Measurements from ENCODE around the gene SLC2A1.

SLC2A1 gene

DNA sequence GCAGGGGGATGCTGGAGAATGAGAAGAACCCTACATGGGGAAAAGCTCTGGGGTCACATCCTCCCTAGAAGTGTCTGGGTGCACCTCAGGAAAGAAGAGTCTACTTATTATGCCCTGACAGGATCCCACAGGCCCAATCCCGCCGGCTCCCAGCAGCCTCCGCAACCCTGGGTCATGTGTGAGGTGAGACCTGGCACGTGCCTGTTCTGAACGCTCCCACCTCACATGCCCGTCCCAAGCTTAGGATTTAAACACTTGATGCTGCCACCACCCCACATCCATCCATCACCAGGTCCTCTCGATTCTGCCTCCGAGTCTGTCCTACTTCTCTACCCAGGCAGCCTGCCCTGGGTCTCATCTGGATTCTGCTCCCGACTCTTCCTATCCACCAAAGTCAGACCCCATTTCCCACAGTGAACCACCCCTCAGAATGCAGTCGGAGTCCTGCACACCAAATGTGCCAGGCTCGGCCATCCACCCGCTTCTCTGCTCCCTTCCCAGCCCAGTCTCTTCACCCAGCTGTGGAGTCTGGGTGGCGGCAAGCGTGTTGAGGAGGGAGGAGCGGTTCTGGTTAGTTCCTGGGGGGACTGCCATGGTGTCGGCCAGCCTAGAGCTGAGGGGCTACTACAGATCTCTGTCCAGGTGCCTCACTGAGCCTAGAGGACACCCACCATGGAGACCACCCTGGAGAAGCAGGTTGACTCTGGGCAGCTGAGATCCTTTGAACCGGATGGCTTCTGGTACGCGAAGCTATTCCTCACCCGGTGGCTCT is 23.9 kb downstream of the SLC2A1 start:
- Mint-ChIP-seq H3K4me3 (no peak overlapping the region), H3K36me3 (ENCODE audit: low read depth) (peaks cover 61% of the 10 kb centered on the region), H3K27ac (peak overlapping the region; percentile 87), H3K27me3 (no peaks in the 10 kb centered on the region), H3K4me1 (peaks cover 99% of the 10 kb centered on the region), H3K9me3 (no peaks in the 10 kb centered on the region)
- no peak for DNase-seq
- ATAC-seq, result no peak

GRCh38 chr1:42933610-42934491 is 24.8 kb downstream of the SLC2A1 start:
- no peak for DNase-seq
- no peak for ATAC-seq
- peak overlapping the region; percentile 87 for H3K27ac Mint-ChIP-seq
- no peaks in the 10 kb centered on the region for H3K9me3 Mint-ChIP-seq
- peaks cover 97% of the 10 kb centered on the region for H3K4me1 Mint-ChIP-seq
- no peaks in the 10 kb centered on the region for H3K27me3 Mint-ChIP-seq
- H3K4me3 Mint-ChIP-seq, result peak overlapping the region; percentile 67
- H3K36me3 Mint-ChIP-seq (ENCODE audit: low read depth), result peaks cover 65% of the 10 kb centered on the region

- H3K36me3 Mint-ChIP-seq (ENCODE audit: low read depth), result peaks cover 64% of the 10 kb centered on the region
- H3K9me3 Mint-ChIP-seq, result no peaks in the 10 kb centered on the region
- peak overlapping the region; percentile 67 for H3K4me3 Mint-ChIP-seq
- DNase-seq (no peak), ATAC-seq (no peak)
- H3K4me1 Mint-ChIP-seq, result peaks cover 94% of the 10 kb centered on the region
- H3K27me3 Mint-ChIP-seq, result no peaks in the 10 kb centered on the region
- H3K27ac Mint-ChIP-seq, result peak overlapping the region; percentile 87
Observed at GRCh38 chr1:42933060-42933586, 25.5 kb downstream of the SLC2A1 start.

GRCh38 chr1:42932442-42932941 is 26.2 kb downstream of the SLC2A1 start:
- Mint-ChIP-seq H3K9me3 (no peaks in the 10 kb centered on the region), H3K36me3 (ENCODE audit: low read depth) (peaks cover 65% of the 10 kb centered on the region), H3K4me1 (peaks cover 93% of the 10 kb centered on the region), H3K4me3 (peak overlapping the region; percentile 67), H3K27me3 (no peaks in the 10 kb centered on the region), H3K27ac (peak overlapping the region; percentile 87)
- ATAC-seq, result no peak
- no peak for DNase-seq

DNA sequence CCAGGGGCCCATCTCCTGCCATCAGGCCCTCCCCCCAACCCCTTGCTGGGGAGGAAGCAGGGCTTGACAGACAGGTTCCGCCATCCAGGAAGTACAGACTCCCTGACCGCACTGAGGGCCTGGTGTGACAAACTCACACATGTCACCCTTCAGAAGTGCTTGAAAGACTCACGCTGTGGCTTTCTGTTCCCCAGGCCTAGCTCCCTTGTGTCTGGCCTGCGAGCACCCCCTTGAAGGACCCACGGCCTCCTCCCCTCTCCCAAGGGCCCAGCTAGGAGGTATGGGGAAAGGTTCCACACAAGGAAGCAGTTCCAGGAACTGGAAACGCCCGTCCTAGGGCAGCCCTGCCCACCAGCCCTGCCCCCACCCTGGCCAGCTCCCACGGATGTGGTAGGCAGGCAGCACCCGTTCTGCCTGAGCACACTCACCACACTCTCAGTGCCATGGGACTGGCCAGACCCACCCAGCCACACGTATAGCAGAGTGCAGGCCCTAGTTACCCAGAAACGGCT is 26.7 kb downstream of the SLC2A1 start:
- H3K27ac Mint-ChIP-seq, result peak overlapping the region; percentile 87
- peak; percentile 77 for DNase-seq
- peaks cover 92% of the 10 kb centered on the region for H3K4me1 Mint-ChIP-seq
- H3K27me3 Mint-ChIP-seq, result no peaks in the 10 kb centered on the region
- H3K9me3 Mint-ChIP-seq, result no peaks in the 10 kb centered on the region
- H3K36me3 Mint-ChIP-seq (ENCODE audit: low read depth), result peaks cover 65% of the 10 kb centered on the region
- peak; percentile 83 for ATAC-seq
- H3K4me3 Mint-ChIP-seq, result peak overlapping the region; percentile 67

GRCh38 chr1:42931108-42931539 is 27.5 kb downstream of the SLC2A1 start:
- Mint-ChIP-seq H3K4me1 (peaks cover 86% of the 10 kb centered on the region), H3K27ac (peak overlapping the region; percentile 87), H3K4me3 (peak overlapping the region; percentile 67), H3K9me3 (no peaks in the 10 kb centered on the region), H3K36me3 (ENCODE audit: low read depth) (peaks cover 63% of the 10 kb centered on the region), H3K27me3 (no peaks in the 10 kb centered on the region)
- peak; percentile 31 for ATAC-seq
- DNase-seq, result peak; percentile 48

DNA sequence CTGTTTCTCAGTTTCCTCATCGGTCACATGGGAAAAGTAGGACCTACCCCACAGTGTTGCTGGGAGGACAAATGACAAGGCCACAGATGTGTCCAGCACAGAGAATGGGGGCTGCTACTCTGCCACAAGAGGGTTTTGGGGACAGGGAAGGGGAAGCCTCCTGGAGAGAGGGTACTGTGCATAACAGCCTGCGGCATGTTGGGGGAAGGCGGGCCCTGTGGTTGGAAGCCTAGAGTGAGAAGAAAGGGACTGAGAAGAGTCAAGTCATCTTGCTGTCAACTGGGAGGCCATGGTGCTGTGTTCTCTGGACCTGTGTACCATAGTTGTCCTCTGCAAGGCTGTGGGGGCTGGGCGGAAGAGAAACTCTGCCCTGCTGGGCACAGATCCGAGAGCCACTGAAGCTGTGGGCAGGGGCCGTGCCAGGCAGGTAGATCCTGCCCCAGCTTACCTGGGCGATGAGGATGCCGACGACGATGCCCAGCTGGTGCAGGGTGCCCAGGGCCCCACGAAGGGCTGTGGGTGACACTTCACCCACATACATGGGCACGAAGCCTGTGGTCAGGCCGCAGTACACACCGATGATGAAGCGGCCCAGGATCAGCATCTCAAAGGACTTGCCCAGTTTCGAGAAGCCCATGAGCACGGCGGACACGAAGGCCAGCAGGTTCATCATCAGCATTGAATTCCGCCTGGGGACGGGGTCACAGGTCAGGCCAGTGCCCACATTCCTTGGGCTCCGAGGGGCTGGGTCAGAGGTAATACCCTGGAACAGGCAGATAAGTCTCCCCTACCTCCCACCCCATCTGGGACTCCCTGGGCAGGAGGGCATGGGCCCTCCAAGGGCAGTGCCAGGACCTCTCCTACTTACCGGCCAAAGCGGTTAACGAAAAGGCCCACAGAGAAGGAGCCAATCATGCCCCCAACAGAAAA is 28.2 kb downstream of the SLC2A1 start:
- Mint-ChIP-seq H3K27ac (peak overlapping the region; percentile 87), H3K9me3 (no peaks in the 10 kb centered on the region), H3K27me3 (no peaks in the 10 kb centered on the region), H3K4me3 (peak overlapping the region; percentile 67), H3K4me1 (peaks cover 84% of the 10 kb centered on the region), H3K36me3 (ENCODE audit: low read depth) (peaks cover 62% of the 10 kb centered on the region)
- DNase-seq (no peak), ATAC-seq (no peak)

- peak overlapping the region; percentile 79 for H3K27ac Mint-ChIP-seq
- DNase-seq (no peak), ATAC-seq (no peak)
- no peaks in the 10 kb centered on the region for H3K27me3 Mint-ChIP-seq
- no peaks in the 10 kb centered on the region for H3K9me3 Mint-ChIP-seq
- peaks cover 61% of the 10 kb centered on the region for H3K36me3 Mint-ChIP-seq (ENCODE audit: low read depth)
- H3K4me3 Mint-ChIP-seq, result peak overlapping the region; percentile 11
- H3K4me1 Mint-ChIP-seq, result peaks cover 82% of the 10 kb centered on the region
Observed at GRCh38 chr1:42929434-42930177, 29.1 kb downstream of the SLC2A1 start.

DNA sequence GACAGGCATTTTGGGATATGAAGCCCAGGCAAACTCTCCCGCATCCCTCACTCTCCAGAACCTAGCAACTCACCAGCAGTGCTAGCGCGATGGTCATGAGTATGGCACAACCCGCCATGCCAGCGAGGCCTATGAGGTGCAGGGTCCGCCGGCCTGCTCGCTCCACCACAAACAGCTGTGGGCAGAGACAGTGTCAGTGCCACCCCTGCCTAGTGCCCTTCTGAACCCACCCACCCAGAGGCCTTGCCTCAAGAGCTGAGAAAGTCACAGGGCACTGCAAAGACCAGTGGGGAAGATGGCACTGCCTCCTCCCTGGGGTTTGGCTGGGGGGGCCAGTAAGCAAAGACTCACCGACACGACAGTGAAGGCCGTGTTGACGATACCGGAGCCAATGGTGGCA is 29.8 kb downstream of the SLC2A1 start:
- peak overlapping the region; percentile 11 for H3K4me3 Mint-ChIP-seq
- peaks cover 78% of the 10 kb centered on the region for H3K4me1 Mint-ChIP-seq
- peak overlapping the region; percentile 79 for H3K27ac Mint-ChIP-seq
- H3K9me3 Mint-ChIP-seq, result no peaks in the 10 kb centered on the region
- peaks cover 56% of the 10 kb centered on the region for H3K36me3 Mint-ChIP-seq (ENCODE audit: low read depth)
- DNase-seq (no peak), ATAC-seq (no peak)
- no peaks in the 10 kb centered on the region for H3K27me3 Mint-ChIP-seq

DNA sequence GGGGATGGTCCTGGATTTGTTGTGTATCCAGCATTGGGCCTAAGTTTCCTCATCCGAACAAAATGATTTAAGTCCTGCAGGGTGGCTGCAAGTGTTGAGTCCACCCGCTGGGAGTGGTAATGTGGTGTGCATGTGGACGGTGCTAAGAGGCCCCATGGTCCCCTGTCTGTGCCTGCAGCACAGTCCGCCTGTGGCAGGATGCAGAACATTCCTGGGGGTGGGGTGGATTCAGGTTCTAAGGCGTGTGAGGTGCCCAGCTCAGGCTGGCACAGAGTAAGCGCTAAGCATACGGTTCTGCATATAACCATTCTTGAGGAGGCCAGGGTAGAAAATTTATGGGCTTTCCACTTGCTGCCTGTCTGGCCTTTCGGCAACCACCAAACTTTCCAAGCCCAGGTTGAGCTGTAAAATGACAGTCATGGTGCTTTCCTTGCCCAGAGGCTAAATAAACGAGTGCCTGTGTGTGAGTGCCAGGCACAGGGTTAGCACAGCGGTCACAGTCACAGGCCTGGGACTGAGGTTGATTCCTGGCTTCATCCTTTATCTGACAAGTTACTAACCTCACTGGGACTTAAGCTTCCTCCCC is 30.7 kb downstream of the SLC2A1 start:
- peaks cover 77% of the 10 kb centered on the region for H3K4me1 Mint-ChIP-seq
- H3K9me3 Mint-ChIP-seq, result no peaks in the 10 kb centered on the region
- H3K27me3 Mint-ChIP-seq, result no peaks in the 10 kb centered on the region
- peaks cover 52% of the 10 kb centered on the region for H3K36me3 Mint-ChIP-seq (ENCODE audit: low read depth)
- no peak for ATAC-seq
- H3K27ac Mint-ChIP-seq, result peak overlapping the region; percentile 79
- no peak for DNase-seq
- H3K4me3 Mint-ChIP-seq, result no peak overlapping the region

- Mint-ChIP-seq H3K27me3 (no peaks in the 10 kb centered on the region), H3K36me3 (ENCODE audit: low read depth) (peaks cover 49% of the 10 kb centered on the region), H3K9me3 (no peaks in the 10 kb centered on the region), H3K4me3 (no peak overlapping the region), H3K27ac (peak overlapping the region; percentile 61), H3K4me1 (peaks cover 75% of the 10 kb centered on the region)
- ATAC-seq (no peak), DNase-seq (no peak)
Observed at GRCh38 chr1:42927274-42927841, 31.3 kb downstream of the SLC2A1 start.

GRCh38 chr1:42926879-42927242 is 31.8 kb downstream of the SLC2A1 start:
- H3K27me3 Mint-ChIP-seq, result no peaks in the 10 kb centered on the region
- H3K4me3 Mint-ChIP-seq, result no peak overlapping the region
- H3K9me3 Mint-ChIP-seq, result no peaks in the 10 kb centered on the region
- peaks cover 49% of the 10 kb centered on the region for H3K36me3 Mint-ChIP-seq (ENCODE audit: low read depth)
- DNase-seq (no peak), ATAC-seq (no peak)
- H3K27ac Mint-ChIP-seq, result no peak overlapping the region
- H3K4me1 Mint-ChIP-seq, result peaks cover 70% of the 10 kb centered on the region

Data from activated naive CD8-positive, alpha-beta T cell treated with anti-CD3 and anti-CD28 coated beads, Interleukin-2, amount 50 U/mL, for 24 hours (primary cell).